ENCODE measurements around the gene EYS. TPM values are rescaled to one million over a fixed set of nuclear protein-coding genes. Genes with fewer than 3 reads are reported as not detected.

Gene EYS
- total RNA-seq, 6 experiments from 2014 or later: 0.54 to 2.3 (median 0.74) TPM; not detected in 1

- no peak overlapping the region for H3K4me3 ChIP-seq
- DNase-seq: no peak
- no peak for ATAC-seq
- no peaks in the 10 kb centered on the region for H3K27me3 ChIP-seq
- H3K36me3 ChIP-seq: peaks cover 0 to 25% (median 16%) of the 10 kb centered on the region in 4 donors
- 88% methylated on average over 6 of the region's 6 CpGs for WGBS (ENCODE audit: insufficient coverage, low coverage, low lambda C conversion rate, missing lambda C conversion rate)
- TF ChIP-seq POLR2A (IDR thresholded peaks at IDR 0.05): no peak
- TF ChIP-seq CTCF (IDR thresholded peaks at IDR 0.05): no peak
- intact Hi-C loops (cut with DNase I): no loop called here
- H3K9me3 ChIP-seq: no peaks in the 10 kb centered on the region
- H3K4me1 ChIP-seq: peaks cover 0 to 15% (median 3%) of the 10 kb centered on the region in 4 donors
- H3K27ac ChIP-seq: no peak overlapping the region
These were observed 1993.7 kb downstream of the EYS start for GRCh38 chr6:63713332-63713731.

- Histone ChIP-seq H3K4me3 (no peak overlapping the region), H3K9me3 (no peaks in the 10 kb centered on the region), H3K4me1 (peaks cover 0 to 37% (median 3%) of the 10 kb centered on the region in 4 donors), H3K36me3 (peaks cover 0 to 32% (median 16%) of the 10 kb centered on the region in 4 donors), H3K27me3 (no peaks in the 10 kb centered on the region), H3K27ac (peak overlapping the region in 2 of 3 donors; percentile 7 to 67)
- ATAC-seq (peak; percentile 73 to 86 (median 76)), DNase-seq (no peak)
- intact Hi-C loops (cut with DNase I): no loop called here
- TF ChIP-seq POLR2A (IDR thresholded peaks at IDR 0.05) (no peak), CTCF (IDR thresholded peaks at IDR 0.05) (no peak)
These were observed 1997.9 kb downstream of the EYS start for GRCh38 chr6:63709148-63709547.

- TF ChIP-seq POLR2A (IDR thresholded peaks at IDR 0.05) (no peak), CTCF (IDR thresholded peaks at IDR 0.05) (no peak)
- 55% methylated on average over 1 of the region's 1 CpG for WGBS (ENCODE audit: insufficient coverage, low coverage, low lambda C conversion rate, missing lambda C conversion rate)
- intact Hi-C loops (cut with DNase I): no loop called here
These were observed 1998.4 kb downstream of the EYS start for GRCh38 chr6:63708631-63709030.

GRCh38 chr6:63706630-63707029 is 2000.4 kb downstream of the EYS start:
- Histone ChIP-seq H3K9me3 (no peaks in the 10 kb centered on the region), H3K27ac (peak overlapping the region in 1 of 3 donors; percentile 31), H3K27me3 (no peaks in the 10 kb centered on the region), H3K36me3 (peaks cover 0 to 28% (median 8%) of the 10 kb centered on the region in 4 donors), H3K4me3 (no peak overlapping the region), H3K4me1 (peaks cover 0 to 37% (median 3%) of the 10 kb centered on the region in 4 donors)
- WGBS (ENCODE audit: insufficient coverage, low coverage, low lambda C conversion rate, missing lambda C conversion rate): 22% methylated on average over 2 of the region's 2 CpGs
- intact Hi-C loops (cut with DNase I): no loop called here
- DNase-seq (no peak), ATAC-seq (peak in 2 of 4 donors; percentile 21 to 55)
- TF ChIP-seq POLR2A (IDR thresholded peaks at IDR 0.05) (no peak), CTCF (IDR thresholded peaks at IDR 0.05) (no peak)

More at GRCh38 chr6:63708631-63709030, 1998.4 kb downstream of the EYS start:
- peaks cover 0 to 37% (median 3%) of the 10 kb centered on the region in 4 donors for H3K4me1 ChIP-seq
- no peak for DNase-seq
- H3K4me3 ChIP-seq: no peak overlapping the region
- peak; percentile 62 to 70 (median 64) for ATAC-seq
- no peaks in the 10 kb centered on the region for H3K27me3 ChIP-seq
- H3K27ac ChIP-seq: peak overlapping the region in 2 of 3 donors; percentile 7 to 67
- H3K9me3 ChIP-seq: no peaks in the 10 kb centered on the region
- H3K36me3 ChIP-seq: peaks cover 0 to 36% (median 16%) of the 10 kb centered on the region in 4 donors

- no peak for TF ChIP-seq POLR2A (IDR thresholded peaks at IDR 0.05)
- no peak for TF ChIP-seq CTCF (IDR thresholded peaks at IDR 0.05)
- Histone ChIP-seq H3K4me3 (no peak overlapping the region), H3K4me1 (peaks cover 0 to 37% (median 3%) of the 10 kb centered on the region in 4 donors), H3K27ac (no peak overlapping the region), H3K27me3 (no peaks in the 10 kb centered on the region), H3K9me3 (no peaks in the 10 kb centered on the region), H3K36me3 (peaks cover 0 to 29% (median 5%) of the 10 kb centered on the region in 4 donors)
- no peak for DNase-seq
- intact Hi-C loops (cut with DNase I): no loop called here
- 68% methylated on average over 2 of the region's 2 CpGs for WGBS (ENCODE audit: insufficient coverage, low coverage, low lambda C conversion rate, missing lambda C conversion rate)
- ATAC-seq: no peak
These were observed 2001.3 kb downstream of the EYS start for GRCh38 chr6:63705707-63706106.
